GM19023 (cell line): ENCODE measurements around the gene OSBP2.

Source experiments
- ATAC-seq: cut with Tn5 transposase; IDR thresholded peaks from one replicate; pipeline ENCODE4 v1.9.1; 2021; ENCODE audit warnings: mild to moderate bottlenecking, moderate library complexity; ENCODE audit not compliant: unreplicated experiment

OSBP2 gene

DNA sequence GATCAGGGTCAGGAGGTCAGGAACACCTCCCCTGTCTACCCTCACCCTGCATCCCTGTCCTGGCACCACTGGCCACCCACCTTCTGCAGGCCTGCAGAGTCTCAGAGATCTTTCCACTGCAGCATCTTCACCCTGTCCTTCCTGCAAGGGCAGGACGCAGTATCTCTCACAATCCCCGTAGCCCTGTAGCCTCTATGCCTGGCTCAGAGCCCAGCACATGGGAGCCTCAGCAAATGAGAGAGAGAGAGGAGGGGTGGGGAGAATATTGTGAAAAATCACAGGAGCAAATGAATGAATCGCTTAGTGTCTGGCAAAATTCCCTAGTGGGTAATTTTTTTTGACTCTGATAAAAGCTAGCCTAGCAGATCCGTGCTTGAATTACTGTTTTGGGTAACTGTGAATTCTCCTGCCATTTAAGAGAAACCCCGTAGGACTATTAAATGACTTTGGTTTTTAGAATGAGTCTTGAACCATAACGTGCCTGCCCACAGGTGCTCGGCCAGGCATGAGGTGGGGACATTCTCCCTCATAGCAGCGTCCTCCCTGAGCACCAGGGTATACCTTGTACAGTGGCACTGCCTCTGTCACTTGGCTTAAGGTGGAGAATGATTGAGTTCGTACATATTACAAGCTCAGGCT, 182.4 kb downstream of the OSBP2 start:
- ATAC-seq: no peak

DNA sequence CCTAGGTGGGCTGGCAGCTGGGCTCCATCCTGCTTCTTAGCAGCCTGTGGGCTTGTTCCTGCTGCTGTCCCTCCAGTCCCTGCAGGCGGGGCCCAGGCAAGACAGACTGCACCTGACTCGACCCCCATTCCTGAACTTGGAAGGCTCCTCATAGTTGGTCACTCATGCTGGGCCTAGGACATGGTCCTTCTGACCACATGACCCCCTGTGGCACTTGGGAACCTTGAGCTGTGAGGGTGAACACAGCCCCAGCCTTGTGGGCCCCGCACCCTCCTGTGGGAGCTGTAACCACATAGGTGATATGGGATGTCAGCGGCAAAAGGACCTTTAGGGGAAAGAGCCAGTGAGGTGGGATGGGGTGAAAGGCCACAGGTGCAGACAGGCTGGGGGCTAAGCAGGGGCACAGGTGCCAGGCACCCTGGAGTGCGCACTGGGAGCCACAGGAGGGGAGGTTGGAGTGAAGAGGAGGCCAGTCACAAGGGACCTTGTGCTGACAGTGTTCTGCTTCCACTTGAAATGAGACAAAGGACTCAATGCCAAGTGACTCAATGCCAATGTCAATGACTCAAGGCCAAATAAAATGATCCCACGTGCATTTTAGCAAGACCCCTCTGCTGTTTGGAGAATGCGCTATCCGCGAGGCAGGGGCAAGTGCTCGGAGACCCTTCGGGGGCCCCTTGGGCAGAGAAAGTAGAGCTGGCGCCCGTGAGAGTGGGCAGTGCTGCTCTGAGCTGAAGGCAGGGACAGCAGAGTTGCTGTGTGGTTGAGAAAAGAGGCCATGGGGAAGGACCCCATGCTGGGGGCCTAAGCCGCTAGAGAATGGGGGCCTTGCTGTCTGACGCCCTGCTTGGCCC, 183.2 kb downstream of the OSBP2 start:
- ATAC-seq: no peak

DNA sequence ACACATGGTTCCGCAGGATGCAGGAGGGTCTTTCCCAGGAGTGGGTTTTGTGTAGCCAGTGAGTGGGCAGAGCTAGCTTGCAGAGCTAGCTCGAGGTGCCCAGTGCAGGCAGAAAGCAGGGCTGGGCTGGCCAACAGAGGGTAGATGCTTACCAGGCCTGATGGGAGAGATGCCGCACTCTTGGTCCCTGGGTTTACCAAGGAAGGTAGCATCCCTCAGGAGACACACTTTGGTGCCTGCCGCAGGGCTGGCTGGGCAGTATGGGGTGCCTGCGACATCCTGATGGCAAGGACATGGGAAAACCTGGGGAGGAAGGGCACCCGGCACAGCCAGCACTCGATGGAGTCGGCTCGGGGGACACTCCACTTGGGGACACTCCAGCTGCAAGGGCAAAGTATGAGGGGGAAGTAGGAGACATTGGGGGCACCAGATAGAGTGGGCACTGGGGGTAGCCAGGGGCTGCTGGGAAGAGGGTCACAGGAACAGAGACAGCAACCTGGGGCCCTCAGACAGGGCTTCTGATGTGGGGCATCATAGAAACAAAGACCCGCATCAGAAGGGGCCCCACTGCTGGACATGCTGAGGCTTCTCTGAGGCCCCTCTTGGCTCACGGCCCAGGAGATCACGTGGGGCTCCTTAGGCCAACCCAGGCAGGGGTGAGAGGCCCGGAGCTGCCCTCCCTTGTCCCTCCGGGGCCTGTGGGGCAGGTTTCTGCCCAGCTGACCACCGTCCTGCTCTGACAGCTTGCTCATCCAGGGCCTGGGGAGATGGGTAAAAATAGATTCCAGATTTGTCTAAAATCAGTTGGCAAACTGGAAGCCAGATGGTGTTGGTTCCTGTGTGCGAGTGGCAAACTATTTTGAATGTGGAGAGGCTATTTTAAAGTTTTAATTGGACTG, 184.1 kb downstream of the OSBP2 start:
- ATAC-seq: no peak

DNA sequence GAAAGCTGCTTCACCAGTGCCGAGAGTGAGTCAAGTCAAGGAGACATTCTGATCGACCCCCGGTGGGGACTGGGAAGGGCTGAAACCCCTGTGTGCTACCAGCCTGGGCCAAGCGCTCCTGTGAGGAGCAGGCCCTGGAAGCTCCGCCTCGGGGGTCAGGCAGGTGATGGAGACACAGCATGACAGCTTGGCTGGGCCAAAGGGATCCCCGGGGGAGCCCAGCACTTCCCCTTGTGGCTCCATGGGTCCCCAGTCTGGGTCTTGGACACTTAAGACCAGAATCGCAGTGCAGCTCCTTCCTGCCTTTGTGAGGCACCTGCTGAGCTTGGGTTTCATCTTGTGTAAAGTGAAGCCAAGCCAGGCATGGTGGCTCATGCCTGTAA, 184.7 kb downstream of the OSBP2 start:
- no peak for ATAC-seq

DNA sequence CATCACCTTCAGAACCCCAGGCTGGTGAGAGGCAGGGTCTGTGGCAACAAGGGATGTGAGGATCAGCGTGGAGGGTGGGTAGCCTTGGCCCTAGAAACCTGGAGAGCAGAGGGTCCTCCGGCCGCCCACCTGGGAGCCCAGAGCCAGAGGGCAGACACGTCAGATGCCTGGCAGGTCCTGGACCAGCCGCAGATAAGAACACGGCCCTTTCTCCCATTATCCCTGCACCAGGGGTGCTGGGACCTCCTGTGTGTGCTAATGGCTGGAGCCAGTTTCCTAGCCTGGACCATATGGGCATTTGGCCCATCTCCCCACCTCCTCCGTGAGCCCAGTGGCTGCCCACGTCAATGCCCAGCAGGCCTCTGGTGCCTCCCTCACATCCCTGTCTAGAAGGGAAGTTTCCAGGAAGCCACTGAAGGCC, 185.5 kb downstream of the OSBP2 start:
- ATAC-seq: no peak

DNA sequence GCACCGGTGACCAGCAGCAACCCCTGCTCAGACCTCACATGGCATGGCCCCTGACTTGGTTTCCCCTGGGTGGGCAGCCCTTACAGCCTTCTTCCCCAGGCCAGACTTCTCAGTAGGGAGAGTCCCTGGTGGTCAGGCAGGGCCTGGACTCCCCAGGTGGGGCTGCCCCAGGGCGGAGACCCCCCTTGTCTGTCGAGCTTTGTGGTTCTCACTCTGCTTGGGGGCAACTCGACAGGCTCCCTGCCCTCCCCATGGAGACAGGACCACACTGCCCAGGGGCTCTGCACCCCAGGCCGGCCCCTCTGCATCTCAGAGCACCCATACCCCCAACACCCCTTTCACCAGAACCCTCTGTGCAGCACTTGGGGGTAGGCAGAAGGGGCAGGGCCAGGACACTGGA, 186.2 kb downstream of the OSBP2 start:
- ATAC-seq: no peak

DNA sequence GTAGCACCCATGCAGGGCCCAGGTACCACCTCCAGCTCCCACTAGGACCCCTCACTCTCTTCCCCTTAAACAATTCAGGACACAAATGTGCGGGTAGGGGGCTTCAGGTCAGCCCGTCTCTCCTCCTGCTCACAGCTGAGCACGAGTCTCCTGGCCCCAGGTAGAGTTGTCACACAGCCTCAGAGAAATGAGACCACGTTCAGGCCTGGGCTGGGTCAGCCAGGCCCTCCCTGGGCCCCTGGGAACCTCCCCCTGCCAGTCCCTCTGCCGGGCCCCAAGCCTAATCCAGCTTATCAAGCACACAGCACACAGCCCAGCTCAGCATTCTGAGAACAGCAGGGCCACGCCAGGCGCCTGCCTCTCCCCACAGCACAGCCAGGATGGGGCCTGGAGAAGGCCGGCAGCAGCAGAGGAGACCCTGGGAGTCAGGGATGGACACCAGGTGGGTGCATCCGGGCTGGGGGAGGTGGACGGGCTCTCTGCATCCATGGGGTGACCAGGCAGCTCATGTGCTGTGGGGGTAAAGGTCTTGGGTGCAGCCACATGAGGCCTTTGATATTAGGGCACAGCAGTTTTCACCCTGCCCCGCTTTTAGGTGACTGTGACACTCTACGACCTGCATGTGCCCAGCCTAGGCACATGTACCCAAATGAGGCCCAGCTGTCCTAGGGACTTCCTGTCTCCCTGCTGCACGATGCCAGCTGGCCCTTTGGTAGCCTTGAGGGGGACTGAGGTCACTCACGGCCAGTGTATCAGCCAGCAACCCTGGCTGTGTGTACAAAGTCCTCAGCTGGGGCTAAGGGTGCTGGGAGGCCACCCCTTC, 186.9 kb downstream of the OSBP2 start:
- no peak for ATAC-seq

DNA sequence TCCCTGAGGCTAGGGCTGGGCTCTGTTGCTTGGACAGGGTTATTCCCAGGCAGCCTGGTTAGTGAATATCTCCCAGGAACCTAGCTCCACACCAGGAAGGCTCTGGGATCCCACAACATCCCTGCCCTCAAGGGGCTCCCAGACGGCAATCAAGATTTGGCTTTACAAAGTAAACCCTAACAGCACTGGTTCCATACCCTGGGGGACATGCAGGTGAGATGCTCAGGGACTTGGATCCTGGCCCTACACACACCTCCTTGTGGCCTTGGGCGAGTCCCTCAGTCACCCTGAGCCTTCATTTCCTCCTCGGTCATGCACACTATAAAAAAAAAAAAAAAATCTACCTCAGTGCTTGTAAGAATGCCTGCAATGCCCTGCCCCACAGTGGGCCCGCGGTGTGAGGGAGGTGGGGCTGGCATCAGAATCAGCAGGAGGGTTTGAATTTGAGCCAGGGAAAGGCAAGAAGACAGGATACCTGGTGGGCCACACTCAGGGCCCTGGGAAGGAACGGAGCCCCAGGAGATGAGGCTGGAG, 187.6 kb downstream of the OSBP2 start:
- no peak for ATAC-seq

DNA sequence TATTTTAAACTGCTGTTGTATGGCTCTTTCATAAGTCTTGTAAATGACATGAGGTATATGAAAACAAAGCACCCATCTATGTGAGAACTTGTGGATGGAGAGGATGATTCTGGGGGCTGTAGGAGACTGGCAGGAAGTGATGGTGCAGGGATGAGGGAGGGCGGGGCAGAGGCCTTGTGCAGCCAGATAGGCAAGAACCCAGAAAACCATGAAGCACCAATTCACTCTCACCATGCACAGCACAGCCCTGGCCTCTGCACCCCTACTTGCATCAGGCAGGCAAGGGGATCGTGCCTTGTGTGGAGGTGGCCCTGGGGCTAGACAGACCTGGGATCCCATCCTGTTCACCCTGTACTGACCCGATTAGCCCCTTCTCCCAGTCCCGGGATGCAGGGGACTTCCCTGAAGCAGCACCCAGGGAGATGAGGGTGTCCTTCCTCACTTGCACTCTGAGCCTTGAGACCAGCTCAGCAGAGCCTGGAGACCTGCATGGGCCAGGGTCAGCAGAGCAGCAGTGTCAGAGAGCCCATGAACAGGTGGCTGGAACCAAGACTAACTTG, 188.4 kb downstream of the OSBP2 start:
- ATAC-seq: no peak

DNA sequence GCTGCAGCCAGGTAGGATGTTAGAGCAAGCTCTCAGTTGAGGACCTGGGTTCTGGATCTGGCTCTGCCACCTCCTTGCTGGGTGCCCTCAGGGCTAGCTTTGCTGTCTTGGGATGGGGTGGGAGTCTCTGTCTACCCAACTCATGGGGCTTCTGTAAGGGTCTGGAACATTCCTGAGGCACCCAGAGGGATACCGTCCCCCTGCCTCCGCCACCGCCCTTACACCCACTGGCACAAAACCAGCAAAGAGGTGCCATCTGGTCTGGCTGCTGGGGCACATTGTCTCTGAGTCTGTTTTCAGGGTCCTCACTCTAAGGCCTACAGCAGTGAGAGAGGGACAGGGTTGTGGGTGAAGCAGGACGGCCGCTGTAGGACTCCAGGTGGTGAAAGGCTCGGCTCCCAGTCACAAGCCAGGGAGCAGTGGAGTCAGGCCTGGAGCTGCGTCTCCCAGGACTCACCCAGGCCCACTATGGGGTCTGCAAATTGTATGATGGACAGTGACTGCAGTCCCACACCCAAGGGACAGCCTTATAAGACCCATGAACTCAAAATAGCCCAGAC, 189.0 kb downstream of the OSBP2 start:
- no peak for ATAC-seq

DNA sequence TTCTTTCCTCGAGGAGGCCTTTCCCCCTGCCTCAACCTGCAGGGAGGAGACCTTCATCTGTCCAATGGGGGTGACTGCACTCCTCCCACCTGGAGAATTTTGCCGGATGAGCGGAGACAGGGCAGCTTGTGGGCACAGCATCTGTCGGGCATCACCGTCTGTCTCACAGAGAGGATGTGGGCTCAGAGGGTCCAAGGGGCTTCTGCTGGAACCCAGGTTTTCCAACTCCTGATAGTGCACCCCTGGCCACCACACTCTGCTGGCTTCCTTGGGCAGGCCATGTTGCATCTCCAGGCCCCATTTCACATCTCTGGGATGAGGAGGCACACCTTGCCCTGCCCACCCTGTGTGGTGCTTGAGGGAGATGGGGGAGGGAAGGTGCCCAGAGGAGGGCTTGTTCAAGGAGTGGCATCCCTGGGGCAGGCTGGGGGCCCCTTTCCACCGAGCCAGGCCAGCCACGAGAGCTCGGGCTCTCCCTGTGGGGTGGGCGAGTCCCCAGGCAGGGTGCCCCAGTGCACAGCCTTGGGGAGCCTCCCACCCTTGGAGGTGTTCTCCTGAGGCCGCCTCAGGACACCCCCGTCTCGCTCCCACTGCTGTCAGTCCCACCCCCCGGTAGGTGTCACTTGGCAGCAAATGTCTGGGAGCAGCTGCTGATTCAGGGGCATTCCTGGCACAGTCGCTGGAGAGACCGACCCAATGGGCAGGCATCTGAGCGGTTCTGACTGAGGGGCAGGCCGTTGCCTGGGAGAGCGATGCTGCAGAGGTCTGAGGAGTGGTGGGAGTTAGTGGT, 189.7 kb downstream of the OSBP2 start:
- ATAC-seq: no peak

DNA sequence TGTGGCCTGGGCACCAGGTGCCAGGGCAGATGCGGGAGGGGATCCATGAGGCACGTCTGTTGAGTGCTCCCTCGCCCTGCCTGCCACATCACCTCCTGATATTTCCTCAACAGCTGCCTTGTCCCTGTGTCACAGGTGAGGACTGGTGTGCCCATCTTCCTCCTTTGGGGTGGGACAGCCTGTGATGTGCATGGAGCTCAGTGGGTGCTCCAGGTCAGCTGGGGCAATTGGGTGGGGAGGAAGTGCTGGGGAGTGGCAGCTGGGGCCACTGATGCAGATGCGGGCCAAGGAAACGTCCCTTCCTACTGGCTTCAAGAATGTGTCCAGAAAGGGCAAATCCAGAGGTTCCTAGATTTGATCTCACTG, 190.3 kb downstream of the OSBP2 start:
- no peak for ATAC-seq

DNA sequence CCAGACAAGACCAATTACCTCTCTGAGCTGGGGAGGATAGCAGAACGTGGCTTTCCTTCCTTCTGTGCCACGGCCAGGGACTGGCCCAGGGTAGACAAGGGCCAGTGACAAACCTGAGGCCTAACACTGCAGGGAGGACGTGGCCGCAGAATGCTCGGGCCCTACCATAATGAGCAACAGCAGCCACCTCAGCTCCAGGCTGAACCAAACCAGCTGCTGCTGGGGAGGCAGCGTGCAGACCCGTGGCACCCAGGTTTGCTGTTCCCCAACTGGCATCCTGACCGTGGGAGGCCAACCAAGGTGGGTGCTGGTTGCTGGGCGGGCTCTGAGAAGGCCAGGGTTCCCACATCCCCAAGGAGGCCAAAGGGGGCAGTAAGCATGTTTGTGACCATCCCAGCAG, 190.9 kb downstream of the OSBP2 start:
- no peak for ATAC-seq

DNA sequence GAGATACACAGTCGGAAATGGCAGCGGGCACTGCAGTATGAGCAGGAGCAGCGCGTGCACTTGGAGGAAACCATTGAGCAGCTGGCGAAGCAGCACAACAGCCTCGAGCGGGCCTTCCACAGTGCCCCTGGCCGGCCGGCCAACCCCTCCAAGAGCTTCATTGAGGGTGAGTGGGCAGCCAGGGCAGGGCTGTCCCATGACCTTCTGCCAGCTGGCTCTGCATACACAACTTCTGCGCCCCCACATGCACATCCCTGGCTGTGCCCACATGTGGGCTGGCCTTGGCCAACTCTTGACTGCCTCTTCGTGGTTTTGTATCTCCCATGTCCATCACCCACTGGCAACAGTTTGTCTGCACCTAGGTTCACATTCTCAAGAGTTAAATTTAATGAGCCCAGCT, 192.8 kb downstream of the OSBP2 start:
- no peak for ATAC-seq

DNA sequence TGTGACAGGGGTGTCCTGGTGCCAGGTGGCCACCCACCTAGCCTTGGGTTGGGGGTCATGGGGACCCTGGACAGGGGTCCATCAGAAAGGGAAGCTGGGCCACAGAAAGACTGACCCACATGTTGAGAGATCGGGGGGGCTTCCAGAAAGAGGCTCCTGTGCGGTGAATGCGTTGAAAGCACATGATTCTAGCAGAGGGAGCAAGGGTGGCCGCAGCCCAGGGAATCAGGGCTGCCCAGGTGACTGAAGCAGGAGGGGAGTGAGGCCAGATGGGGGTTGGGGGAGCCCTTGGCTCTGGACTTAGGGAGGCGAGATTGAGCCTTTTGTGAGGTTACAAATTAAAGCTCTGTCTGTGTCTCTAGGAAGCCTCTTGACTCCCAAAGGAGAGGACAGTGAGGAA, 193.2 kb downstream of the OSBP2 start:
- no peak for ATAC-seq

DNA sequence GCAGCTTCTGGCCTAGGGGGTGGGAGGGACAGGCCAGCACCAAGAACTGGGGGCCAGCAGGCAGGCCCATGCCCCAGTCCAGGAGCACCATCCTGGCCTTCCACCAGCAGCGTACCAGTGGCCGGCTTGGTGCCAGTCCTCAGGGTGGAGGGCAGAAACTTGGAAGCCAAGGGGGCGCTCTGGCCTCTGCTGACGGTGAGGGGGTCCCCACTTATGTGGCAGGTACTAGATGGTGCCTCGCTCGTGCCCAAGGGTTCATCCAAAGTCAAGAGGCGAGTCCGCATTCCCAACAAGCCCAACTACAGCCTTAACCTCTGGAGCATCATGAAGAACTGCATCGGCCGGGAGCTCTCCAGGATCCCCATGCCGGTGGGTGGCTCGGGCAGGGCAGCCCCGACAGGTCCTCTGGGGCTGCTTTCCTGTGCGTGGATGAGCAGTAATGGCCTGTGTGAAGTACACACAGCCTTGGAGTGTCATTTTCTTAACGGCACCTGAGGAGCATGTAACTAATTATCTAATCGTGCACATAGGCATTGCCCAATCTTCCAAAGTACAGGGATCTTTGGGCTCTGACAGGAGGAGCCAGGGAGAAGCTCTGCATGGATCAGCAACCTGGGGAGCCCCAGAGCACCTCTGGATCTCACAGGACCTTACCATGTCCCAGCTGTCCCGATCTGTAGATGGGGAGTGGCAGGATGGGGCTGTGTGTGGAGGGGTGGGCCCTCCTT, 194.8 kb downstream of the OSBP2 start:
- ATAC-seq: no peak

DNA sequence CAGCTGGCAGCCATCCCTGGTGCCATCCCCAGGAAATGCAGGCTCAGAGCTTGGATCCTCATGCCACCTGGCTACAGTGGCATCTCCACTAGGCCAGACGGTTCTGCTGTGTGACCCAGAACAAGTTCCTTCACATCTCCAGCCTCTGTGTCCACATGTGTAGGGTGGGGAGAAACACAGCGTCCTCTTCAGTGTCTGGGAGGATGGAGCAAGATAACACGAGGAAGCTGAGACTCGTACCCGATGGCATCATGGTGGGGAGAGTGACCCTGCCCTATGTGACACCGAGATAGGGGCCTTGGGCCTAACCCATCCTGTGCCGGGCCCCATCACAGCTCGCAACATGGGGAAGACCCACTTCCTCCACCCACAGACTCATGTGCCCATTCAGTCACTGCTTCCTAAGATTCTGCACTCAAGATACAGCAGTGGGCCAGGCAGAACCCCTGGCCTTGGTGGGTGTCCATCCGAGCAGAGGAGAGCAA, 195.4 kb downstream of the OSBP2 start:
- ATAC-seq: no peak
